Measurements from ENCODE around the gene RAPGEF4. TPM values are rescaled to one million over a fixed set of nuclear protein-coding genes. Genes with fewer than 3 reads are reported as not detected.
A peak's percentile ranks its signal among the peaks of the same experiment; 100 is the strongest.

The RAPGEF4 gene
- total RNA-seq, 1 experiment from 2014 or later = 0.23 TPM

- DNase-seq (ENCODE audit: low read depth) = no peak
Measured at GRCh38 chr2:172900871-172901270, 165.2 kb downstream of the RAPGEF4 start.

GRCh38 chr2:172901913-172902312 is 166.3 kb downstream of the RAPGEF4 start:
- no peak for DNase-seq (ENCODE audit: low read depth)

GRCh38 chr2:172904236-172904635 is 168.6 kb downstream of the RAPGEF4 start:
- DNase-seq (ENCODE audit: low read depth) = no peak

- no peak for DNase-seq (ENCODE audit: low read depth)
Measured at GRCh38 chr2:172905937-172906811, 170.5 kb downstream of the RAPGEF4 start.

- no peak for DNase-seq (ENCODE audit: low read depth)
Measured at GRCh38 chr2:172908275-172908674, 172.6 kb downstream of the RAPGEF4 start.

- DNase-seq (ENCODE audit: low read depth) = no peak
Measured at GRCh38 chr2:172909454-172909853, 173.8 kb downstream of the RAPGEF4 start.

GRCh38 chr2:172912266-172912665 is 176.6 kb downstream of the RAPGEF4 start:
- no peak for DNase-seq (ENCODE audit: low read depth)

- DNase-seq (ENCODE audit: low read depth) = no peak
Measured at GRCh38 chr2:172914341-172915008, 178.8 kb downstream of the RAPGEF4 start.

- no peak for DNase-seq (ENCODE audit: low read depth)
Measured at GRCh38 chr2:172917716-172918115, 182.1 kb downstream of the RAPGEF4 start.

GRCh38 chr2:172919732-172920131 is 184.1 kb downstream of the RAPGEF4 start:
- no peak for DNase-seq (ENCODE audit: low read depth)

GRCh38 chr2:172921532-172922236 is 186.0 kb downstream of the RAPGEF4 start:
- peak; percentile 29 for DNase-seq (ENCODE audit: low read depth)

GRCh38 chr2:172922306-172922705 is 186.7 kb downstream of the RAPGEF4 start:
- DNase-seq (ENCODE audit: low read depth) = no peak

- DNase-seq (ENCODE audit: low read depth) = no peak
Measured at GRCh38 chr2:172922815-172923214, 187.2 kb downstream of the RAPGEF4 start.

- DNase-seq (ENCODE audit: low read depth) = no peak
Measured at GRCh38 chr2:172924097-172924660, 188.5 kb downstream of the RAPGEF4 start.

GRCh38 chr2:172925600-172925999 is 190.0 kb downstream of the RAPGEF4 start:
- no peak for DNase-seq (ENCODE audit: low read depth)

- DNase-seq (ENCODE audit: low read depth) = no peak
Measured at GRCh38 chr2:172926785-172927640, 191.4 kb downstream of the RAPGEF4 start.

GRCh38 chr2:172927641-172928357 is 192.2 kb downstream of the RAPGEF4 start:
- DNase-seq (ENCODE audit: low read depth) = peak; percentile 18

- DNase-seq (ENCODE audit: low read depth) = peak; percentile 68
Measured at GRCh38 chr2:172928756-172929155, 193.1 kb downstream of the RAPGEF4 start.

- DNase-seq (ENCODE audit: low read depth) = no peak
Measured at GRCh38 chr2:172929644-172930043, 194.0 kb downstream of the RAPGEF4 start.

GRCh38 chr2:172930871-172931255 is 195.2 kb downstream of the RAPGEF4 start:
- DNase-seq (ENCODE audit: low read depth) = no peak
